ENCODE data around the gene ARHGAP19. TPM values are rescaled to one million over a fixed set of nuclear protein-coding genes. Genes with fewer than 3 reads are reported as not detected.

Gene ARHGAP19
- total and polyA plus RNA-seq, 2 of the 8 experiments (the other 6 are each of a cell fraction or from before 2014, with no cell fraction given): 13.3 to 32.1 TPM

DNA sequence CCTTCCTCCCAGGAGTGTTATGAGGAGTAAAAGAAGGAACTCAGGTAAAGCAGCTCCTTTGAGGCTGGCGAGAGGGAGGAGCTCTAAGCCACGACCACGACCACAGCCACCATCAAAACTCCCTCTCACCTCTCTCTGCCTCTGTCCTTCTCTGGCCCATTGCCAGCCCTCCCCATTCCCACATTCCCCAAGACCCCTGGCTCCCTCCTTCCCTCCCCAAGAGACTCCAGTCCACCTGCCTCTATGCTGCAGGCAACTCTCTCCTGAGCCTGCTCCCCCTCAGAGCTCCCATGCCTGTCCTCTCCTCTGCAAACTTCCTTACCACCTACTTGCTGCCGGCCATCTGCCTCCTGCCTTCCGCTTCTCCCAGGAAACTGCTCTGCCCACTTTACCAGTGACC, 116.2 kb downstream of the ARHGAP19 start (continued):
- no peak for TF ChIP-seq CREB1 (IDR thresholded peaks at IDR 0.05)
